ENCODE data around the gene ITGB2. TPM values are rescaled to one million over a fixed set of nuclear protein-coding genes. Genes with fewer than 3 reads are reported as not detected.

Gene ITGB2
- total and polyA plus RNA-seq, 12 donors, result 6.3 to 249 (median 98.9) TPM

GRCh38 chr21:44951186-44951915 is 30.7 kb upstream of the ITGB2 start:
- H3K27ac ChIP-seq, result no peak overlapping the region
- intact Hi-C loops (cut with DNase I), result loop anchor here (5.0 to 10.0 kb wide), 2 partner anchors 176 to 483 kb away; no protein-coding TSS in a partner anchor
- 95 to 96% (median 96%) methylated on average over 17 to 31 of the region's 31 CpGs for WGBS, 4 donors

GRCh38 chr21:44950351-44950750 is 29.7 kb upstream of the ITGB2 start:
- H3K36me3 ChIP-seq (replicated peaks in 1 of 2), result peaks cover 0 to 5% of the 10 kb centered on the region in 2 donors
- intact Hi-C loops (cut with DNase I), result loop anchor here (5.0 to 10.0 kb wide), 2 partner anchors 177 to 484 kb away; no protein-coding TSS in a partner anchor
- TF ChIP-seq CTCF (IDR thresholded peaks at IDR 0.05) (no peak), POLR2A (IDR thresholded peaks at IDR 0.05) (no peak)
- H3K27ac ChIP-seq, result no peak overlapping the region
- no peak for DNase-seq
- no peak overlapping the region for H3K4me3 ChIP-seq
- WGBS, 4 donors, result 88 to 91% (median 90%) methylated on average over 17 to 18 of the region's 18 CpGs
- no peaks in the 10 kb centered on the region for H3K27me3 ChIP-seq
- H3K9me3 ChIP-seq (replicated peaks in 1 of 3), result no peaks in the 10 kb centered on the region
- peaks cover 0 to 8% of the 10 kb centered on the region in 2 donors for H3K4me1 ChIP-seq (replicated peaks in 1 of 2)

More at GRCh38 chr21:44951186-44951915, 30.7 kb upstream of the ITGB2 start:
- no peak overlapping the region for H3K4me3 ChIP-seq
- H3K27me3 ChIP-seq, result no peaks in the 10 kb centered on the region
- no peak for TF ChIP-seq POLR2A (IDR thresholded peaks at IDR 0.05)
- no peak for TF ChIP-seq CTCF (IDR thresholded peaks at IDR 0.05)
- DNase-seq, result no peak
- H3K4me1 ChIP-seq (replicated peaks in 1 of 2), result peaks cover 0 to 8% of the 10 kb centered on the region in 2 donors
- no peaks in the 10 kb centered on the region for H3K9me3 ChIP-seq (replicated peaks in 1 of 3)
- peaks cover 0 to 5% of the 10 kb centered on the region in 2 donors for H3K36me3 ChIP-seq (replicated peaks in 1 of 2)

GRCh38 chr21:44949779-44950198 is 29.1 kb upstream of the ITGB2 start:
- peak; percentile 81 to 93 (median 90) for DNase-seq
- no peak overlapping the region for H3K4me3 ChIP-seq
- peaks cover 0 to 8% of the 10 kb centered on the region in 2 donors for H3K4me1 ChIP-seq (replicated peaks in 1 of 2)
- H3K36me3 ChIP-seq (replicated peaks in 1 of 2), result peaks cover 0 to 11% of the 10 kb centered on the region in 2 donors
- TF ChIP-seq CTCF (IDR thresholded peaks at IDR 0.05) (peak; percentile 79 to 94 (median 91)), POLR2A (IDR thresholded peaks at IDR 0.05) (no peak)
- 7 to 10% (median 8%) methylated on average over 7 to 10 of the region's 10 CpGs for WGBS, 4 donors
- H3K27me3 ChIP-seq, result no peaks in the 10 kb centered on the region
- H3K9me3 ChIP-seq (replicated peaks in 1 of 3), result no peaks in the 10 kb centered on the region
- intact Hi-C loops (cut with DNase I), result loop anchor here (2.0 to 10.0 kb wide), 3 partner anchors 178 to 485 kb away; no protein-coding TSS in a partner anchor
- H3K27ac ChIP-seq, result peak overlapping the region in 1 of 5 donors; percentile 4

- Histone ChIP-seq H3K9me3 (replicated peaks in 1 of 3) (no peaks in the 10 kb centered on the region), H3K36me3 (replicated peaks in 1 of 2) (peaks cover 0 to 16% of the 10 kb centered on the region in 2 donors), H3K4me1 (replicated peaks in 1 of 2) (peaks cover 0 to 8% of the 10 kb centered on the region in 2 donors), H3K27ac (peak overlapping the region in 1 of 5 donors; percentile 4), H3K4me3 (no peak overlapping the region), H3K27me3 (no peaks in the 10 kb centered on the region)
- intact Hi-C loops (cut with DNase I), result loop anchor here in 1 of 2 donors (2.0 kb wide), 1 partner anchor 182 kb away; no protein-coding TSS in a partner anchor
- TF ChIP-seq CTCF (IDR thresholded peaks at IDR 0.05) (no peak), POLR2A (IDR thresholded peaks at IDR 0.05) (no peak)
- WGBS, 4 donors, result 74 to 79% (median 75%) methylated on average over 12 to 30 of the region's 30 CpGs
- no peak for DNase-seq
Observed at GRCh38 chr21:44949161-44949778, 28.6 kb upstream of the ITGB2 start.
